Skeletal muscle satellite cell (primary cell): Measurements from ENCODE around the gene YTHDC2. TPM values are rescaled to one million over a fixed set of nuclear protein-coding genes. Genes with fewer than 3 reads are reported as not detected.

Experiments used
- H3K27me3 ChIP-seq: 2 replicates; pipeline ENCODE4 v1.7.0; 2013; ENCODE audit warnings: low read length; ENCODE audit not compliant: control insufficient read depth, insufficient read depth
- H3K36me3 ChIP-seq: 2 replicates; pipeline ENCODE4 v1.7.0; 2013; ENCODE audit warnings: mild to moderate bottlenecking, control low read depth, low read length; ENCODE audit not compliant: insufficient read depth
- H3K4me1 ChIP-seq: 2 replicates; pipeline ENCODE4 v1.7.0; 2013; ENCODE audit warnings: low read length; ENCODE audit not compliant: control insufficient read depth, insufficient read depth
- H3K4me2 ChIP-seq: 2 replicates; pipeline ENCODE4 v1.7.0; 2013; ENCODE audit warnings: mild to moderate bottlenecking, low read length
- H3K4me3 ChIP-seq: 2 replicates; pipeline ENCODE4 v1.7.0; 2013; ENCODE audit warnings: low read length
- H3K9ac ChIP-seq: 2 replicates; pipeline ENCODE4 v1.7.0; 2013; ENCODE audit warnings: mild to moderate bottlenecking, low read depth, low read length, moderate library complexity
- H3K9me3 ChIP-seq: replicated peaks from 2 replicates; pipeline ENCODE4 v1.7.0; 2013; ENCODE audit warnings: mild to moderate bottlenecking, control low read depth, low read length
- total RNA-seq: library from RNA; depleted of rRNA; stranded (reverse); fragments of >200 nt; gene quantifications from 2 replicates; pipeline ENCODE4 v1.2.3, GENCODE V29; 2012; rRNA removed

The YTHDC2 gene
- 17.5 and 17.7 TPM in 2 replicates for total RNA-seq

DNA sequence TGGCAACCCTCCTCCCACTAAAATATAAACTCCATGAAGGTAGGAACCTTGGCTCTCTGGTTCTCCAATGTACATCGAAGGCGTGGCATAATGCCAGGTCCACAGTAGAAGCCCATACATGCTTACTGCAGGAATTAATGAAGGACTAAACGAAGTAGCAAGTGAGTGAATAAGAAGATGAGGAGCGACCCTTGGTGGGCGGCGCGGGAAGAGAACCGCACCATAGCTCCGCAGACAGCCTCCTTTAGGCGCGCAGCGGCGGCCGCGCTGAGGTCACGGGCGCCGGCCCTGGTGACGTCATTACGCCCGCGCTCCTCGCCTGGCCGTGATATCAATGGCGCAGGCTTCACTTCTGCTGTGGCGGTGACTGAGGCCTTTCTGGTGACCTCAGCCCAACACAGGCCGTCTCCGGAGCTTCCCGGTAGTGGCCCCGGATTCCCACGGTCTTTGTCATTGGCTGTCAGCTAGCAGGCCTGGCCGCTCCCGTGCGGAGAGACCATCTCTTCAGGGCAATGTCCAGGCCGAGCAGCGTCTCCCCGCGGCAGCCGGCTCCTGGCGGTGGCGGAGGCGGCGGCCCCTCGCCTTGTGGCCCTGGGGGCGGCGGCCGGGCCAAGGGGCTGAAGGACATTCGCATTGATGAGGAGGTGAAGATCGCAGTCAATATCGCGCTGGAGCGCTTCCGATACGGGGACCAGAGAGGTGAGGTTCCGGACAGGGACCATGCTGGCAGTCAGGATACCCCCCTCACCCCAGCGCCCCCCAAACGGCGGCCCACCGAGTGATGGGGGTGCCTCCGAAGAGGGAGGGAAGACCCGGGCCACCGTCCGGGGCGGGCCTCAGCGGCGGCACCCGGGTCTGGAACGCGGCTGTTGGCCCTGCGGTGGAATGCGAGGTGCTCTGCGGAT lies at the start of gene YTHDC2:
TSS of gene YTHDC2 (plus strand) at position 311 of the 905 bp plus-strand sequence. CDS start at position 513, 202 bp downstream.
- H3K9ac ChIP-seq: peak within 1 kb of the TSS; percentile 97
- peak within 1 kb of the TSS; percentile 94 for H3K4me2 ChIP-seq
- H3K9me3 ChIP-seq: no peaks in the 10 kb centered on the region
- no peaks in the 10 kb centered on the region for H3K27me3 ChIP-seq
- H3K4me3 ChIP-seq: peak within 1 kb of the TSS; percentile 89
- peaks cover 17% of the 10 kb centered on the region for H3K4me1 ChIP-seq
- no peaks in the 10 kb centered on the region for H3K36me3 ChIP-seq

DNA sequence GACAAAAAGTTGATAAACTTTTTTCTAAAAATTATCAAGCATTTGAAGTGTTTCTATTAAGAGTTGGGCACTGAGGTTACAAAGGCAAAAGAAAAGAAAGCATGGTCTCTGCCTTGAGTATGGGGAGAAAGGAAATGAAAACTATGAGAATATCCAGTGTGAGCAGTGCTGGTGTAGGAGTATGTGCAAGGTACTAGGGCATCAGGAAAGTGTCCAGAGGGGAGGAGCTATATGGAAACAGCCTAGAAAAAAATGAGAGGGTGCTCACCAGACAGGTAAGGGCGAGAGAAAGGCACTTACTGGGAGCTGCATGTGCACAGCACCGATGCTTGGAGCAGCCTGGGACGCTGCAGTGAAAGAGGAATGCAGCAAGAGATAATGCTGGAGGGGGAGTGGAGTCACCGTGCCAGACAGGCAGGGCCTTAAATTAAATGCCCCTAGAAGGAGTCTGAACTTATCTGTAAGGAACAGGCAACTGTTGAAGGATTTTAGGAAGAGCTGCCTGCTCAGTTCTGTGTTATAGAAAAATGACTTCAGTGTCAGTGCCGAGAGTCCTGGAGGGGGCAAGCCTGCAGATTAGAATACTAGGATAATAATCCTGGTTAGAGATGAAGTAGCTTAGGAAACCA lies 39.3 kb upstream of the YTHDC2 start:
- H3K4me1 ChIP-seq: no peaks in the 10 kb centered on the region
- H3K4me2 ChIP-seq: no peak overlapping the region
- H3K9me3 ChIP-seq: no peaks in the 10 kb centered on the region
- H3K9ac ChIP-seq: no peak overlapping the region
- no peaks in the 10 kb centered on the region for H3K36me3 ChIP-seq
- no peaks in the 10 kb centered on the region for H3K27me3 ChIP-seq
- no peak overlapping the region for H3K4me3 ChIP-seq

DNA sequence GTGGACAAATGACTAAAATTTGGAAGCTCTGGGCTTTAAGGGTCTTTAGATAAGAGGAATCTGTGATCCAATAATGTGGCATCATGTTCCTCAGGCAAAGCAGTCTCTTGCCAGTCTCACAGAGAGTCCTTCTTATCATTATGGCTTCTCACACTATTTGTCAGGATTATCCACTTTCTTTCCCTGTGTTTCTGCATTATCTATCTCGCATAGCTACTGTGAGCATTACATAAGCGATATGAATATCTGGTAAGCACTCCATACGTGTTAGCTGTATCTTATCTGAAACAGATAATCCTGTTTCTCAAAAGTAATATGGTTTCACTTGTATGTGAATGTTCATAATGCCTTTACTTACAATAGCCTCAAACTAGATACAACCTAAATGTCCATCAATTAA lies 34.8 kb upstream of the YTHDC2 start:
- Histone ChIP-seq H3K4me2 (no peak overlapping the region), H3K9ac (no peak overlapping the region), H3K27me3 (no peaks in the 10 kb centered on the region), H3K4me3 (no peak overlapping the region), H3K36me3 (no peaks in the 10 kb centered on the region), H3K4me1 (no peaks in the 10 kb centered on the region), H3K9me3 (no peaks in the 10 kb centered on the region)

DNA sequence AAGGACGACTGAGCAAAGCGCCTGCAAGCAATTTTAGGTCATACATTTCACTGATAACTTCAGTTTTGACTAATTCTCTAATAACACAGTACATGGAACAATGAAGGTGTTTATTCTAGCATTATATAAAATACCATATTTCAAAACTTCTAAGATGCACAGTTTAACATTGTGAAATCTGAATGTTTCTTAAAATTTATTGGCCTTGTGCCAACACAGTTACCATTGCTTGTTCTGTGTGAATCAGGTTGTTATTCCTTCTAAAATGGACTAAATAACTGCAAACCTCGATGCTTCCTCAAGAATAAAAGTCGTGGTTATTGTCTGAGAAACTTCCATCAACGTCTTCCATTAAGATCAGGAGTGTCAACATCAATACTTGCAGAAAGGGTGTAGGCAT lies 33.3 kb upstream of the YTHDC2 start:
- no peaks in the 10 kb centered on the region for H3K36me3 ChIP-seq
- H3K4me3 ChIP-seq: no peak overlapping the region
- H3K4me2 ChIP-seq: no peak overlapping the region
- H3K9me3 ChIP-seq: no peaks in the 10 kb centered on the region
- no peak overlapping the region for H3K9ac ChIP-seq
- no peaks in the 10 kb centered on the region for H3K4me1 ChIP-seq
- H3K27me3 ChIP-seq: no peaks in the 10 kb centered on the region

DNA sequence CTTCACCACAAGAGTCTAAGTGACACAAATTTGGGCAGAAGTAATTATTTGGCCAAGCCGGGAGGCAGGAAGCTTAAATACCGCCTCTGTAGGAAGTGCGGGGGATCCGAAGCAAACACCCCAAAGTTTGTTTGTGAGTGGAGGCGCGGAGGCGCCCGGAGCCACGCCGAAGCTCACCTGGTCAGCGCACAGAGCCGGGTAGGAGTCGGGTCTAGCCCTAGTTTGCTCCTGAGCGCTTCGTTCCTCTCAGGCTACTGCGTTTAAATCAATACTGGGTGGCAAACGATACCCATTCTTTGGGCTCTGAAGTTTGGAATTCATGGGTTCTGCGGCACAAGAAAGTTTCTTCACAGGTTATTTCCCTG lies 26.1 kb upstream of the YTHDC2 start:
- H3K27me3 ChIP-seq: no peaks in the 10 kb centered on the region
- peak overlapping the region; percentile 93 for H3K4me2 ChIP-seq
- H3K4me1 ChIP-seq: peaks cover 20% of the 10 kb centered on the region
- H3K9ac ChIP-seq: peak overlapping the region; percentile 81
- peak overlapping the region; percentile 92 for H3K4me3 ChIP-seq
- peaks cover 6% of the 10 kb centered on the region for H3K9me3 ChIP-seq
- H3K36me3 ChIP-seq: no peaks in the 10 kb centered on the region

DNA sequence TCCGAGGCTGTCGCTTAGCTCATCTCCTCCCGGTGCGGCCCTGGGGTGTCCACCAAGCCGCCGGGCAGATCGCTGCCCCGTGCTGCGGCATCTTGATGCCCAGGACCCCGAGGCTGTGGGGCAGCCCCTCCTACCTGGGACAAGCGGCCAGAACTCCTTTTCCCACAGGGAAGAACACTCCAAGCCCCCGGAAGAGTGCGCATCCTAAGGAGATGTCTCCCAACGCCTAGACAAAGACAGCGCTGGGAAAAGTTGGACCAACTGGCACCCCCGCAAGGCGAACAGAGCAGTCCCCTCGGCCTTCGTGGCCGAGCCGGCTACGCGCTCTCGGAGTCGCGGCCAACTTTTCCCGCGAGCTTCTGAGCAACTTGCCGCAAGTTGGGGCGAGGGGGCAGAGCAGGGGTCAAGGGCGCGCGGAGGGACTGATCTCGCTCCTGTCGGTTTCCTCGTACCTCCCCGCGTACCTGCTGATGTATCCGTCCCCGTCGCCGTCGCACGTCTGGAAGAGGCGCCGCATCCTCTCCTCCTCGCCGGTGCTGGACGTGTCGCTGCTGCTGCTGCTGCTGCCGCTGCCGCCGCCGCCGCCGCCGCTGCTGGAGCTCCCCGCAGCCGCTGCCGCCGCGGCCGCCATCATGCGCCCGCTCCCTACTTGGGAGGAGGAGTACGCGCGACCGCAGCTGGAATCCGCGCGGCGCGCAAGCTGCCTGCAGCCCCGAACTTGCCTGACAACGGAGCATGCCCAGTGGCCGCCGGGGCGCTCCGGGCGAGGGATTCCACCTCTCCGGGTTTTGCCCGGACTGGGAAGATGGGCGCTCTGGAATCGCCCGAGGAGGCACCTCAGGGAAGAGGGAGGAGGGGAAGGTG lies 25.5 kb upstream of the YTHDC2 start, which contains the start of gene MCC:
TSS of gene MCC (minus strand) at position 673 of the 864 bp plus-strand sequence.
- H3K27me3 ChIP-seq: no peaks in the 10 kb centered on the region
- peak within 1 kb of the TSS; percentile 81 for H3K9ac ChIP-seq
- H3K4me2 ChIP-seq: peak within 1 kb of the TSS; percentile 93
- H3K4me3 ChIP-seq: peak within 1 kb of the TSS; percentile 92
- H3K4me1 ChIP-seq: peaks cover 20% of the 10 kb centered on the region
- H3K36me3 ChIP-seq: no peaks in the 10 kb centered on the region
- peaks cover 6% of the 10 kb centered on the region for H3K9me3 ChIP-seq

DNA sequence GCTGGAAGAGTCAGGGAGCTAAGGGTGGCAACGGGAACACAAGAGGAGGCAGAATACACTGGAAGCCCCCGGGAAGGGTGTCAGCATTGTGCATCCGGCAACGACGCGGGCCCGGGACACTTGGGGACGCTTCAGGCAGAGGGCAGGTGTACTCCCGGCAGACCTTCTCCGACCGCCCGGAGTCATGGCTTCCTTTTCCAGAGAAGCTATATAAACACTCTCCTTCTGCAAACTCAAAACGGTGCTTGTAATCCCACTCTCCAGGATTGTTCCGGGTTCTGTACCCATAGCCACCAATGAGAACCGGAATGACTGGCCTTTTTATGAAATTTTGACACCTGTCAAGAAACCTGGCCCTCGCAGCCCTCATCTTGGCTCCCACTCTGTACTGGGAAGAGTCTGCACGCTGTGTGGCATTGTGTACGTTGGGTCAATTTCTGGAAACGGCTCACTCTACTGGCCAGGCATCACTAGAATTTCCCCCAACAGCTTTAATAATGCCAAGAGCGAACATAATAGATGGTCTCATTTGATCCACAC lies 24.8 kb upstream of the YTHDC2 start:
- Histone ChIP-seq H3K36me3 (no peaks in the 10 kb centered on the region), H3K4me1 (peaks cover 20% of the 10 kb centered on the region), H3K27me3 (no peaks in the 10 kb centered on the region), H3K9me3 (peaks cover 6% of the 10 kb centered on the region), H3K4me2 (peak overlapping the region; percentile 93), H3K9ac (peak overlapping the region; percentile 81), H3K4me3 (peak overlapping the region; percentile 92)

DNA sequence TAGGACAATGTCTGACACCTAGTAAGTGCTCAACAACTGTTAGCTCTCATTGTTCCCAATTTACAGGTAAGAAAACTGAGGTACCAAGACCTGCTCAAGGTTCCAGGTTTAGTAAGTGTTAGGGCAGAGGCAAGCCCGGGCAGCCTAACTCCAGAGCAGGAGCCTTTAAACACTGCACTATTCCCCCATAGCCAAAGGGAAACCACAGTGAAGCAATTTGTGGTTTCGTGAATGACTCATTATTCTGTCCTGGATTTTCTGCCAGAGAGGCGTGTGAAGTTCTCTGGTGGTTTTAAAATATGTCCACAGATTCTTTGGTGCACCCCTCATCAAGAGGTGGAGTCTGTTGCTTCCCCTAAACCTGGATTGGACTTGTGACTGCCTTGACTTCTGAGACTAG lies 24.2 kb upstream of the YTHDC2 start:
- peak overlapping the region; percentile 81 for H3K9ac ChIP-seq
- H3K4me1 ChIP-seq: peaks cover 20% of the 10 kb centered on the region
- H3K4me2 ChIP-seq: peak overlapping the region; percentile 93
- no peaks in the 10 kb centered on the region for H3K27me3 ChIP-seq
- no peaks in the 10 kb centered on the region for H3K36me3 ChIP-seq
- H3K9me3 ChIP-seq: peaks cover 6% of the 10 kb centered on the region
- peak overlapping the region; percentile 92 for H3K4me3 ChIP-seq

DNA sequence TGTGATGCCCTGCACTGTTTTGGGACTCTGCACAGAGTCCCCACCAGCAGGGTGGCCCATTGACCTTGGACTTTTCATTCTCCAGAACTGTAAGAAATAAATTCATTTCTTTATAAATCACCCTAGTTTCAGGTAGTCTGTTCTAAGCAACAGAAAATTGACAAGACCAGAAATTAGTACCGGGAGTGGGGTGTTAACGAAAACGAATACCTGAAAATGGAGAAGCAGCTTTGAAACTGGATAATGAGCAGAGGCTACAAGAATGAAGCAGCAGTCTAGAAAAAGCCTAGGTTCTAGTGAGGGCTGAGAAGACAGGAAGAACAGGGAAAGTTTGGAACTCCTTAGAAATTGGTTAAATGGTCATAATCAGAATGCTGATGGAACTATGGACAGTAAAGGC lies 23.2 kb upstream of the YTHDC2 start:
- Histone ChIP-seq H3K4me2 (no peak overlapping the region), H3K27me3 (no peaks in the 10 kb centered on the region), H3K9ac (no peak overlapping the region), H3K36me3 (no peaks in the 10 kb centered on the region), H3K4me3 (no peak overlapping the region), H3K4me1 (peaks cover 20% of the 10 kb centered on the region), H3K9me3 (peaks cover 6% of the 10 kb centered on the region)

DNA sequence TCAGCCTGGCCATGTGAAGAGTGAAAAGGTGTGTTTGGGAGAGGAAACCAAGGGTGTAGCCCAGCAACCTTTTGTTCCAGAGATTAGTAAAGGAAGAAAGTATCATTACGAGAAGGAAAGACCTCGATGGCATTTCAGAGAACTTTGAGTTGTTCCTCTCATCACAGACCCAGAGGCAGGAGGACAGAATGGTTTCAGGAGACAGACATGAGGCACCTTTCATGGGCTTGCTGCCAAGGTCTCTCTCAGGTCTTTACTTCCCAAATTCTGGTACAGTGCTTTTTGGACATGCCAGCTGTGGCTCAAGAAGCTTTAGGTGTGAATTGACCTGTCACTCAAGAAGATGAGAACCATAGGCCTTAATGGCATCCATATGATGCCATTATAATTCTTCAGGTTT lies 22.5 kb upstream of the YTHDC2 start:
- H3K36me3 ChIP-seq: no peaks in the 10 kb centered on the region
- no peak overlapping the region for H3K4me2 ChIP-seq
- no peak overlapping the region for H3K9ac ChIP-seq
- no peak overlapping the region for H3K4me3 ChIP-seq
- H3K9me3 ChIP-seq: peaks cover 6% of the 10 kb centered on the region
- peaks cover 24% of the 10 kb centered on the region for H3K4me1 ChIP-seq
- no peaks in the 10 kb centered on the region for H3K27me3 ChIP-seq

DNA sequence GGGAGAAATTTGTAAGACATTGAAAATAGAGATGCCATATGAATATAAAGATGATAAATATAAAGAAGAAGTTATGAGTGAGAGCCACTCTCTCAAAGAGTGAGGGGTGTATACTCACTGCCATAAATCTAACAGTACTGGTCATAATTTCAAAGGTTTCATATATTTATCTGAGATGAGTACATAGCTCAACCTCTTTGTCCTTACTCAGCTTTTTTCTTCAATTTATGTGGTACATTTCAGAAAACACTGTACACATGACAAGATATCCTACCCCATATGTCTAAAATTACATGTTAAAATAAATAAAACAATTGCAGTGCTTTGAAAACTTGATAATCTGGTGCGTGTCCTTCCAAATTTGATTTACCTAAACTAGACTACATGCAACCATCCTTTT lies 20.0 kb upstream of the YTHDC2 start:
- H3K4me2 ChIP-seq: no peak overlapping the region
- no peak overlapping the region for H3K9ac ChIP-seq
- H3K27me3 ChIP-seq: no peaks in the 10 kb centered on the region
- no peak overlapping the region for H3K4me3 ChIP-seq
- no peaks in the 10 kb centered on the region for H3K36me3 ChIP-seq
- H3K4me1 ChIP-seq: peaks cover 19% of the 10 kb centered on the region
- H3K9me3 ChIP-seq: peaks cover 6% of the 10 kb centered on the region
